Measurements from ENCODE around the gene NECTIN1.

NECTIN1 gene

DNA sequence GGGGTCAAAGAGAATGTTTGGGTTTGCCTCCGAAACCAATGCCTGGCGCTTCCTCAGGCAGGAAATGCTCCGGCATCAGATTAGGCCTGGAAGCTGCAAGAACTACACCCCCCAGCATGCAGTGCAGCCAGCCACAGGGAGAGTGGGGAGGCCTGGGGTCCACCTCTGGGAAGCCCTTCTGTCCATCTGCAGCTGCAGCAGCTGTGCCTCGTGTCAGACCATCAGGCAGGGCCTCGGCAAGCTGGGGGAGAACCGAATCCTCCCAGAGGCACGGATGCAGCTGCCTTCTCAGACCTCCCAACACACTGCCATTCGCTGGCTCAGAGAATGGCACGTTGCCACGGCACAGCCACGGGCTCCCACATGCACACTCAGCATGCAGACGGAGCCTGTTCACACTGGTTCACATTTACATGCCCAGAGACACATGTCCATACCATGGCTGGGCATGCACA lies 57.4 kb downstream of the NECTIN1 start:
- DNase-seq (ENCODE audit: low read depth) = no peak

DNA sequence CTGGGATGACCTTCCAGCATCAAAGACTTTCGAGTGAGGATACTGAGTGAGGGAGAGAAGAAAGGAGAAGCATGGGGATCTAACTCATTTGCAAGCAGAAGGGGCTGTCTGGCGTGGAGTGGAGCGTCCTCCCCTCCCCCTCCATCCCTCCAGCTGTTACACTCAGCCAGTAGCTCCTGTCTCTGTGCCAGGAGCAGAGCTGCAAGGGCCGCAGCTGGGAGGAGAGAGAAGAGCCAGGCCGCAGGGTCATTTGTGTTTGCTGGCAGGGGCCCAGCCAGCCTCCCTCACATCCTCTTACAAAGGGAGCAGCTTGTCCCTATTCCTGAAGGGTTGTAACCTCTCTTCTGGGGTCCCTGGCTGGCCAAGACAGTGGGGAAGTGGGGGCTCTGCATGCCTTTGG lies 57.9 kb downstream of the NECTIN1 start:
- no peak for DNase-seq (ENCODE audit: low read depth)

DNA sequence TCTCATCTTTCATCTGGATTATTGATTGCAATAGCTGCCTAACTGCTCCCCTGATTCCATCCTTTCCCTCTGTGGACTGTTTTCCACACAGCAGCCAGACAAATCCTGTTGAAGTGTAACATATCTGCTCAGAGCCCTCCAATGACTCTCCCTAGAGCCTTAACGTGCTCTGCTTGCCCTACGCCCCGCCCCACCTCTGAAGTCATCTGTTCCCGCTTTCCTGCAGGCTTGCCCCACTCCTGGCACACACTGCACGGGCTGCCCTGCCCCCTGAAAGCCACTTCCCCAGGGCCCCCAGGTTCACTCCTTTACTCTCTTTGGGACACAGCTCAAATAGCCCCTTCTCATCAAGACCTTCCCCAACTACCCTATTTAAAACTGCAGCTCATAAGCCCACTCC lies 59.5 kb downstream of the NECTIN1 start:
- DNase-seq (ENCODE audit: low read depth) = no peak

DNA sequence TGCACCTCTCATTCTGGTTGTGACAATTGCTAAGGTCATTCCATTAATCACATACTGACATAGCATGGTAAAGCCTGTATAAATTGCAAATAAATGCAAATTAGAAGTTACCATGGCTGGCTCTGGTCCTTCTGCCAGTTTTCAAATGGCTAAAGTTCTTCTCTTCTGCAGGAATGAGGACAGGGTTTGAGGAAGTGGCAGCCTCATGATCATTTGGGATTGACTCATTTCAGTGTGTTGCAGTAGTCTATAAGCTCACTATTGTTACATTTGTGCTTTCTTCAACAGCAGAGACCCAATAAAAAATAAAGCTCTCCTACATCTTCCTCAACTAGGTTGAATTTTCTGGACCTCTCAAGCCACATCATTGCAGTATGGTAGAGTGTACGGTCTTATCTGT lies 60.3 kb downstream of the NECTIN1 start:
- DNase-seq (ENCODE audit: low read depth) = no peak

DNA sequence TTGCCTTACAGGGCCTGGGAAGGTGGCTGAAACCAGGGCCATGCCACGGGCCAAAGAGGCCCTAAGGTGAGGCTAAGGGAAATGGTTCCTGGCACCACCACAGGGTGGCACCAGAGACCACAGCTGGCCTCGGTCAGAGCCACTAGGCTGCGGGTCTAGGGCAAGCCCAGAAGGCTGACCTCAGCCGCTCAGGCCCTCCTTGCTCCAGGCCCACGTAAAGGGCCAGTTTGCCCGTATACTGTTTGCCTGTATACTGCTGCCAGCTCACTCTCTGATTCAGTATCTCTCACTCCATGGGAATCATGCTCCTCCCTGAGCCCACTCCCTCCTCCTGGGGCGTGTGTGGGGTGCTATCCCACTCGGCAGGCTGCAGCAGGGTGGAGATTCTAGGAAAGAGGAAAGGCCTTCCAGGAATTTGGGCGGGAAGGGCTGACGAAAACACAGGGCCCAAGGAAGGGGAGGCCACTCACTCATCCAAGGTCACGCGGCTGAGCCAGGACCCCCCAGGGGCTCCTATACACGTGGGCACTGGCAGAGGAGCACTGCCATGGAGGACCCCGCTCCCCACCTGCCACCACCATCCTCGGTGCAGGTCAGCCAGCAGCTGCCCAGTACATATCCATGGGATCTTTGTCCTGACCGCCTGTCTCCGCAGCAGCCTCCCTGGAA lies 62.4 kb downstream of the NECTIN1 start:
- DNase-seq (ENCODE audit: low read depth) = peak; percentile 39

DNA sequence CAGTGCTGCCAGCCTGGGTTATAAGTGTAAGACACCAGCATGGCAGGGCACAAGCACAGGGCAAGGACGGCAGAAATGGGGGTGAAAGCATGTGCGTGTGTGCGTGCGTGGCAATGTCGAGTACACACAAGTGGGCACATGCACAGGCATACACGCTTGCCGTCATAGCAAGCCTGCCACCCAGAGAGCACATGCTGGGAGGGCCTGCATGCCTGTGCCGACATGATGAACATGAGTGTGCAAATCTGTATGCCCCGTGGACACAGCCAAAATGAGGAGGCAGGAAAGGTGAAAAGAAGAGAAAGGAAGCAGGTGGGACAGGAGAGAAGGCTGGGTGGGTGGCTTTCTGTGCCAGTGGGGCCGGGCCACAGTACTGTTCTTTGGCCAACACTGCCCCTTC lies 62.9 kb downstream of the NECTIN1 start:
- no peak for DNase-seq (ENCODE audit: low read depth)

DNA sequence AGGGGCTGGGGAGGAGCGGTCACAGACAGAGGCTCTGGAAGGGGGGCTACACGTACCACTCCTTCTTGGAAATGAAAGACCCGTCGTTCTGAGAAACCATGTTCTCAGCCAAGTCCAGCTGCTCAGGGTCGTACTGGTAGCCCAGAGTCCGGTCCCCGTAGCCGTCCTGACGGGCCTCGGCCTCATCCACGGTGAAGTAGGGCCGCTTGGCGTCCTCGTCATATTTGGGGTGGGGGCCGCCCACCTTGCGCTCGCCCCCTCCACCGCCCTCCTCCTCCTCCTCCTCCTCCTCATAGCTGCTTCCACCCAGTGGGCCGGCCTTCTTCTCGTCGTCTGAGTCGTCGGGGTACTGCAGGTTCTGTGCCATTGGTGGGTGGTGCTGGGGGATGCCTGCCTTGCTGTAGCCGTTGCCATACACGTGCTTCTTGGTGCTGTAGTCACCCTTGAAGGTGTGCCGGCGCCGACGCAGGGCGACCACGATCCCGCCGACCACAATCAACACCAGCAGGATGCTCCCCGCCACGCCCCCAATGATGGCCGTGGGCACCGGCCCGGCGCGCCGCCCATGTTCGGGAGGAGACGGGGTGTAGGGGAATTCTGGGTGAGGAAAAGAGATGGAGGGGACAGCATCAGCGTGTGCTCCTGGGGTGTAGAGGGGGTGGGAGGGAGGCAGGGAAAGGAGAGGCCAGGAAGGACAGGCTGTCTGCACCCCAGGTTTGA lies 64.1 kb downstream of the NECTIN1 start:
- no peak for DNase-seq (ENCODE audit: low read depth)

DNA sequence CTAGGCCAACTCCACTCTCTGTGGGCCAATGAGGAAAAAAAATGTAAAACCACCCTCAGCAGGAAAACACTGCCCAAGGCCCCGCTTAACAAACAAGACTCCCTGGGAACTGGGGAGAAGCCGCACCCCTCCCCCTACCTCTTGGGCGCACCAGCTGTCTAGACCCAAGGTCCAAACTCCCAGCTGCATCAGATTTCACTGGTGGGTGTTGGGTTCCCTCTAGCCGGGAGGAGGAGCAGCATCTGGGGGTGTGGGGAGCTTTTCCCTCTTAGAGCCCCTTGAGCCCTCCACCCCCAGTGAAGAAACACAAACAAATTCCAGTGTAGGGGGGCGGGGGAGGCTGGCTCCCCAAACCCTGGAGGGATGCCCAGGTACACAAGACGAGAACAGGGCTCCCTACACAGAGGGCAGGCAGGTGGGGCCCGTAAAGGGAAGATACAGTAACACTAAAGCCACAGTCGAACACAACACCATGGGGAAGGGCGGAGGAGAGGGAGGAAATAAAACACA lies 64.9 kb downstream of the NECTIN1 start:
- no peak for DNase-seq (ENCODE audit: low read depth)

DNA sequence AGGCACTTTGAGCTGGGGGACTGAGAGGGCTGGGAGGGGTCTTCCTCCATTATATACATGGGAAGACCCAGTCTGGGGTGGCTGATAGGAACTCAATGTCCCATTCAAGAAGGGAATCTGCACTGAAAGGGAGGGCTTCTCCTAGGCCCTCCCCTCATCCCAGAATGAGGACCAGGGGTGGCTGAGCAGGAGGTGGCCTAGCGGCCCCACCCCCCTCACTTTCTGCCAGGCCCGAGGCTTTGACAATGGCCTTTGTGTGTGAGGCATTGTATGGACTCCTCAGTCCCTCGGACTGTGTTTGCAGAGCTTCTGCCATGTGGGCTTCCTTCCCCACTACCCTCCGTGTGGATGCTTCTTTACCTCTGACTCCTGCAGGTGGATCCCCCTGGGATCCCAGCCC lies 65.7 kb downstream of the NECTIN1 start:
- DNase-seq (ENCODE audit: low read depth) = no peak

DNA sequence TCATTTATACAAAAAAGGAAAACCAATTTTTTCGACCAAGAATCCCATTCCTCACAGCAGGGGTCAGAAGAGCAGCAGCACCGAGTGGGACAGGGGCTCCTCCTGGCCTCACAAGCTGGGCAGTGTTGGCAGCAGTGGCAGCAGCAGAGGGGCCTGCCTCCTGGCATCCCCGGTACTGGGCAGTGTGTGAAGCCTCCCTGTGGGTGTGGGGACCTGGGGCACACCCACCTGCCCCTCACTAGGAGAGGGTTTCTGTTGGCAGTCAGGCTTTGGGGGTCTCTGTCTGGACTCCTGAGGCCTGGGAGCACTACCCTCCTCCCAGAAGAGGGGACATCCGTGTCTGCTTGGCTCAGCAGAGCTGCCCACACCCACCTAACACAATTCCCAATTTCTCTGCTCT lies 67.8 kb downstream of the NECTIN1 start:
- DNase-seq (ENCODE audit: low read depth) = no peak

DNA sequence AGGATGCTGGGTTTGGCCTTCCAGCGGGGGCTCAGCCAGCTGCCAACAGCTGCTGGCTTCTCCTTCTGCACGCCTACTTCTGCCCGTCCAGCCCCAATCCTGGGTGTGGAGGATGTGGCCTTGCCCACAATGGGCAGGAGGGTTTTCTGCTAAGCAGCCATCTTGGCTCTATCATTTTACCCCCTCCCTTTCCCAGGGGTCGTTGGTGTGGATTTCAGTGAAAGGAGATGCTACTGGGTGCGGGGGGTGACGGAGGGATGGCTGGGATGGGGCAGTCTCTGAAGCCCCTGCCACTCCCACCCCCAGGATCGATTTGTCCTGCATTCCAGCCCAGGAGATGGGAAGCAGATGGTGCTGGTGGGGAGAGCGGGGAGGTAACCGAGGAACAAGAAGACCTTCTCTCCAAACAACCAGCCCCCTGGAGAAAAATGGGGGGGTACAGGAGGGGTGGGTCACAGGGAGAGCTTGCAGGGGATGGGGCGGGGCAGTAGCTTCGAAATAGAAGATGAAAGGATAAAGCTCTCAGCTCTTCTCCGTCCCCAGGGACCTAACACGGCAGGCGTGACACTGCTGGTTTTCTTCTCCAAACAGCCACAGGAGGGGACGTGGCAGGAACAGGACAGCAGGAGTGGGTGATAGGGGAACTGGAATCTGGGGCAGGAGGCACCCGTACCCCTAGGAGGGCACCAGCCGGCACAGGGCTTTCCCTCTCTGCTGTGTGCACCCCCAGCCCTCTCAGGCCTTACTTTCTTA lies 68.9 kb downstream of the NECTIN1 start:
- no peak for DNase-seq (ENCODE audit: low read depth)

DNA sequence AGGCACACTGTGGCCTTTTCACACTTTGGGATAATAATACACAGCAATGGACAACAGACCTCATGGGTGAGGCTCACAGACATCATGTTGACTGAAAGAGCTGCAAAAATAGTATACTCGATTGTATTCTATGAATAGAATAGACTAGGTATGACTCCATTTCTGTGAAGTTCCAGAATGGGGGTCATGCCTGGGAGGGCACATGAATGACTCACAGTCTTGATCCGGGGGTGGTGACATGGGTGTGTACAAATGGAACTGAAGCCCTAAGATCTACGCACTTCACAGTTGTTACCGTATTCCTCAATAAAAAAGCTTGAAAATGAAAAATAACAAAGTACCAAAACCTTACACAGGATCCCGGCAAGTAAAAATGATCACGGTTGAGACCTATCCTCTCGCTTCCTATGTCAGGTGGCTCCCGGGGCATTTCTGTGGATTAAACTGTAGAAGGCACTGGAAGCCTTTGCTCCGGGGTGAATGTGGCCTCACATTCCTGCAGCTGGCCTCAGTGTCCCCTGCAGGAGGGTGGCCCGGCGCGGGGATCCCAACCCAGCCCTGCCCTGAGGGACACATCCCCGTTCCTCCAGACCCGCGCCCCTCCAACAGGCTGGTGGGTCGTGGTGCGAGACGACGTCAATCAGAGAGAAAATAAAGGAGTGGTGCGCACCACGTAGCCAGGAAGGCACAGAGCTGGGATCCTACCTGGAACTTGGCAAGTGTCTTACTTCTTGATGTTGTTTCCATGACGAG lies 75.9 kb downstream of the NECTIN1 start:
- DNase-seq (ENCODE audit: low read depth) = no peak

DNA sequence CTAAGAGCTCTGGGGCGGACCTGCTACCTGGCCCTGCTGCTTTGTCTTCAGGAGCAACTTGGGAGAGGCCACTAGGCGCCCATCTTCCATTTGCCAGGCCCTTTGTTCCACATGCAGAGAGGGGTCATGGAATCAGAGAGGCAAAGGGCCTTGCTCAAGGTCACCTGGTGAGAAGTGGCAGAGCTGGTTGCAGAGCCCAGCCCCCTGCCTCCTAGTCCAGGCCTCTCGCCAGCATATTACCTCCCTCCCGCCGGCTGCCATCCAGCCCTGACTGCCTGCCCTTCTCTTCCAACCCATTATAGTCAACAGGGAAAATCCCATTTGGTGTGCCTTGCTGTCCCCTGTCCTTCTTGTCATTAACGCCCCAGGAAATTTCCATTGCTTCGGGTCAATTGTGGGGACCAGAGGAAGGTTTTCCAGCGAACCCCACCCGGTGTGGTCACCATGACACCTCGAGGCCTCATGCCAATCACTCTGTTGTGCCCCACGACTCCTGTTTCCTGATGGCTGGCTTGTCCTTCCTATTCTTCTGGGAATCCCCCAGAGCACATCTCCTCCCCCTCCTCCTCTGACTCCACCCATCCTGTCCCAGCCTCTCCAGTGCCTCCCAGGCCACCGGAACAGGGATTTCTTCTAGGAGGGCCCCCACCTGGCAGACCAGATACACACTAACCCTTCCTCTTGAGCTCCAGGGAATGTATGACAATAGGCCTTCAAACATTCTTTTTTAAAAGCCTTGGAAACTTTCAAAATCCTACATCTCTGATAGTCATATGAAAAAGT lies 77.0 kb downstream of the NECTIN1 start:
- no peak for DNase-seq (ENCODE audit: low read depth)

DNA sequence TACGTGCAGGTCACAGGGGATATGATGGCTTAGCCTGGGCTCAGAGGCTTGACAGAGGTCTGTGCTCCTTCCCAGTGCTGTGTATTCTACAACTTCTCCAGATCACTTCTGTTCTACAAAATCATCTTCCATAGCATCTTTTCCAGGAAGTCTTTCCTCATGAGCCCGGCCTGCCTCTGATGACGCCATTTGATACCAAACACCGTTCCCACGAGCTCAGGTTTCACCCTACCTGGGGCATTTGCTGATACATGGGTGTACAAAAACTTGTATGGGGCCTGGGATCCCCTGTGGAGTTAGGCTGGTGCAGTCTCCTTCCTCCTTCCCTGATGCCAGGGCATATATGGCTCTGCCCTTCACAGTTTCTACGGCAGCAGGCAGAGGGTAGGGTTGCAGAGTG lies 78.7 kb downstream of the NECTIN1 start:
- DNase-seq (ENCODE audit: low read depth) = no peak

DNA sequence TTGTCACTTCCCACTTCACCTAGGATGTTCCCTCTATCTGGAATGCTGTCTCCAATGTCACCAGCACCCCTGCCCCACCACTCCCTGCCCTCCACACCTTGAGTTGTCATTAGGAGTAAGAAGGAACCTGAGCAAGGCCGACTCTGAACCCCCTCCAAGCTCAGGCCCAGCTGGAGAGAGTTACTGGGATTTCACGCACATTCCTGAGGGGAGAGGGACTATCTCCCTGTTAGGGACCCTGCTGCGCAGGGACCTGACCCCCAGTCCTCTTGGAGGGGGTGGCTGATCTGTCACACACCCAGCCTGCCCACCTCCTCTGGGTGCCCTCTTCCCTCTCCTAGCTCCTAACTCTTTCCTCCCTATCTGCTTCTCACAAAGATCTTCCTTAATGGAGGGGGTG lies 81.7 kb downstream of the NECTIN1 start:
- DNase-seq (ENCODE audit: low read depth) = no peak

DNA sequence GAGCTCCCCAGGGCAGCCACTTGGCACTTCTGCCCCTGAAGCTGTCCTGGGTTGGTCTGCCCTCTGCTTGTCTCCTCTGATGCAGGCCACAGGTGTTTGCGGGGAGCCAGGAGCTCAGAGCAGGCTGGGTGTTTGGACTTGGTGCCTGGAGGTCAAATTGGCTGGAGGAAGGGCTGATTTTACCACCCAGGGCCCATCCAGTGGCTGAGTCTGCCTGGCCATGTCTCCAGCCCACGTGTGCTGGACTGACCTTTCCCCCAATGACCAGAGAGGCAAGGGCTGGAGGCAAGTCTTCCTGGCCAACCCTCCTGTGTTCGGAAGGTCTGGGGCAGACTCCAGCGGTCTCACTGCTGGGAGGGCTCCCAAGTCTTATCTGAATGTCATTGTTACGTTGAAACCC lies 84.0 kb downstream of the NECTIN1 start:
- DNase-seq (ENCODE audit: low read depth) = no peak

DNA sequence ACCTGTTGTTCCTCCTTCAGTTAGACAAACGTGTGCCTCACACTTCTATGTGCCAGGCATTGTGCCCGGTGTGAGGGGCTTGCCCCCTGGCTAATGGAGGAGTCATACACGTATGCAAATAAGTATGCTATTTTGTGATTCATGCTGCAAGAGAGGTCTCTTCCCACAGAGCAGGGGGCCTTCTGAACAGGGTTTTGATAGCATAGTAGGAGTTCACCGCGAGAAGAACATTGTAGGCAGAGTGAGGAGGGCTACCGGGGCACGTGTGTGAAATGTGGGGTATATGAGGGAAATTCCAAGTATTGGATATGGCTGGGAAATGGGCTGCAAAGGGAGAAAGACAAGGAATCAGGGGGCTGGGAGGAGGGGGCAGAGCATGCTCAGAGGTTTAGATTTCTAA lies 84.5 kb downstream of the NECTIN1 start:
- DNase-seq (ENCODE audit: low read depth) = no peak

DNA sequence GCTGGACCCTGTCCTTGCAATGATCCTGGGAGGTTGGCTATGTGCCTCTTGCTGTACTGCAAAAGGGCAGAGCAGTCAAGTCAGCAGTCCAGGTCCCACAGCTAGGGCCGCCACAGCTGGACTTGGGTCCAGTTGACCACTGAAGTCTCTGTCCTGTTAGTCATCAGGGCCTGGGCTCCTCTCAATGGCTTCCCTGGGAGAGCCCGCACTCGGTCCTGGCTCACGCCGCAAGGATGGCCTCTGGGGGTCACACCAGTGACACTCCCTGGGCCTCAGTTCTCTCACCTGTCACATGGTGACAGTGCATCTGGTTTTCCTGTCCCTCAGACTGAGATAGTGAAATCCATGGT lies 85.1 kb downstream of the NECTIN1 start:
- no peak for DNase-seq (ENCODE audit: low read depth)

DNA sequence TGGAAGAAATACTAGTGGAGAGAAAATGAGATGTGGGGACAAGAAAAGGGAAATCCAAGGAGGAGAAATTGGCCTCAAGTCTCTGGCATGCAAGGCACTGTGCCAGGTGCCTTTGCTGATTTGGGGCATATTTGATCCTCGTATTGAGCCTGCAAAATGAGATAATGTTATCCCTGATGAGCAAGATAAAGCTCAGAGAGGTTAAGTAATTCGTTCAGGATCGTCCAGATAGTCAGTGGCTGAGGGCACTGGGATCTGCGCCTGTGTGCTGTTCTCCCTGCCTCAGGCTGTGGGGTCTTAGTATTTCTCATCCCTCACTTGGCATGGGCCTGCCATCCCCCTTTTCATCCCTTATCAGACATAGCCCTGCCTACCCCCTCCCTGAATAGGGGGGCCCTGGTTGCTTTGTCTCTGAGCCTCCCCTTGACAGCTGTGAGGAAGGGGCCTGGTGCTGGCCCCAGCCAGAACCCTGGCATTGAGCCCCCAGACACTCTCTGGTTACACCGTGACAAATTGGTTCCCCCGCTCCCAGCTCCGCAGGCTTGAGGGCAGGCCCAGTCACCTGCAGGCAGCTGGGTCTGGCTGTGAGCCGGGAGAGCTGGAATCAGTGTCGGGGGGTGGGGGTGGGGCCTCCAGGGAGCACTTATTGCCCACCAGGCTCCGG lies 85.7 kb downstream of the NECTIN1 start:
- DNase-seq (ENCODE audit: low read depth) = no peak

DNA sequence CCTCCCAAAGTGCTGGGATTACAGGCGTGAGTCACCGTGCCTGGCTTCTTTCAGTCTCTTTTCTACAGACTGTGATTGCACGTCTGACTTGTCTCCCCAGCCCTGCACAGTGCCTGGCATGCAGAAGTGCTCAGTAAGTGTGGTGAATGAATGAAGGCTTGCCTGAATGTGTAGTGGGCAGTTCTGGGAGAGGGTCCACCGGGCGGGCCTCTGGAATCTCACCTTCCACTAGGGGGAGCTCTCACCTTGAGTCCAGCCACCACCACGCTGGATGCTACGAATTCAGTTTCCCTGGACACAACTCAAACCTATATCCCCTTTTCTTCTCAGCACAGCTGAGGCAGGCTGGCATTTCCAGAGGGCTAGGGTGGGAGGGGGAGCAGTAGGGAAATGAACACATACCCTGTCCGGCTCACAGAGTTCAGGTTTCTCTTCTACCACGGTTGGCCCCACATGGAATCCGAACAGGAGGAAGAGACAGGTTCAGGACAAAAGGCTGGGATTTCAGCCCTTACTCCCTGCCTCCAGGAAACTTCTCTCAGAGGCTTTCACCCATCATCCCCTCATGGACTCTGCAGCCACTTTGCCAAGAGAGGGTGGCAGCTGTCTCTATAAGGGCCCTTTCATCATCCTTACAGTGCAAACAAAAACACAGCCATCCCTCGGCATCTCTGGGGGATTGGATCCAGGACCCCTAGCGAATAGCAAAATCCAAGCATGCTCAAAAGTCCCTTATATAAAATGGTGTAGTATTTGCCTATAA lies 86.8 kb downstream of the NECTIN1 start:
- DNase-seq (ENCODE audit: low read depth) = no peak
